Osteocyte (in vitro differentiated cells): ENCODE measurements around the gene SIPA1L3. TPM values are rescaled to one million over a fixed set of nuclear protein-coding genes. Genes with fewer than 3 reads are reported as not detected.

Experiments used
- DNase-seq: peaks from one replicate; pipeline ENCODE4 v3.0.0; 2021; ENCODE audit warnings: mixed read lengths; ENCODE audit not compliant: unreplicated experiment; ENCODE audit errors: extremely low spot score
- H3K27ac Mint-ChIP-seq: one replicate; pipeline ENCODE4 v1.8.0; 2021; ENCODE audit warnings: mild to moderate bottlenecking, mixed read lengths; ENCODE audit not compliant: unreplicated experiment
- H3K27me3 Mint-ChIP-seq: one replicate; pipeline ENCODE4 v1.8.0; 2021; ENCODE audit warnings: mixed read lengths; ENCODE audit not compliant: unreplicated experiment
- H3K36me3 Mint-ChIP-seq: one replicate; pipeline ENCODE4 v1.8.0; 2021; ENCODE audit warnings: mixed read lengths; ENCODE audit not compliant: unreplicated experiment
- H3K4me1 Mint-ChIP-seq: one replicate; pipeline ENCODE4 v1.8.0; 2021; ENCODE audit warnings: mixed read lengths; ENCODE audit not compliant: unreplicated experiment
- H3K4me3 Mint-ChIP-seq: one replicate; pipeline ENCODE4 v1.8.0; 2021; ENCODE audit warnings: mild to moderate bottlenecking, moderate library complexity, mixed read lengths; ENCODE audit not compliant: unreplicated experiment
- H3K9me3 Mint-ChIP-seq: one replicate; pipeline ENCODE4 v1.8.0; 2021; ENCODE audit warnings: mixed read lengths; ENCODE audit not compliant: unreplicated experiment
- total RNA-seq: library from RNA; stranded (reverse); gene quantifications from 2 replicates; pipeline ENCODE4 v1.2.1, GENCODE V29; 2021
- TF ChIP-seq, protein P1 (sequence below): fragments of 200-600 bp; sonication (generic); IDR thresholded peaks from 2 replicates; pipeline ENCODE4 v1.5.0; 2021; ENCODE audit warnings: antibody characterized with exemption, mild to moderate bottlenecking, moderate library complexity

SIPA1L3 gene
- total RNA-seq, 1 donor from 2014 or later, result 27.1 TPM

- TF ChIP-seq, protein P1, sequence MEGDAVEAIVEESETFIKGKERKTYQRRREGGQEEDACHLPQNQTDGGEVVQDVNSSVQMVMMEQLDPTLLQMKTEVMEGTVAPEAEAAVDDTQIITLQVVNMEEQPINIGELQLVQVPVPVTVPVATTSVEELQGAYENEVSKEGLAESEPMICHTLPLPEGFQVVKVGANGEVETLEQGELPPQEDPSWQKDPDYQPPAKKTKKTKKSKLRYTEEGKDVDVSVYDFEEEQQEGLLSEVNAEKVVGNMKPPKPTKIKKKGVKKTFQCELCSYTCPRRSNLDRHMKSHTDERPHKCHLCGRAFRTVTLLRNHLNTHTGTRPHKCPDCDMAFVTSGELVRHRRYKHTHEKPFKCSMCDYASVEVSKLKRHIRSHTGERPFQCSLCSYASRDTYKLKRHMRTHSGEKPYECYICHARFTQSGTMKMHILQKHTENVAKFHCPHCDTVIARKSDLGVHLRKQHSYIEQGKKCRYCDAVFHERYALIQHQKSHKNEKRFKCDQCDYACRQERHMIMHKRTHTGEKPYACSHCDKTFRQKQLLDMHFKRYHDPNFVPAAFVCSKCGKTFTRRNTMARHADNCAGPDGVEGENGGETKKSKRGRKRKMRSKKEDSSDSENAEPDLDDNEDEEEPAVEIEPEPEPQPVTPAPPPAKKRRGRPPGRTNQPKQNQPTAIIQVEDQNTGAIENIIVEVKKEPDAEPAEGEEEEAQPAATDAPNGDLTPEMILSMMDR, result no peak
- Mint-ChIP-seq H3K9me3 (no peaks in the 10 kb centered on the region), H3K27me3 (no peaks in the 10 kb centered on the region), H3K4me3 (no peak overlapping the region), H3K4me1 (peaks cover 19% of the 10 kb centered on the region), H3K27ac (no peak overlapping the region), H3K36me3 (no peaks in the 10 kb centered on the region)
- no peak for DNase-seq
Observed at GRCh38 chr19:38056646-38057045, 149.6 kb downstream of the SIPA1L3 start.

GRCh38 chr19:38057959-38058690 is 151.1 kb downstream of the SIPA1L3 start:
- DNase-seq, result no peak
- H3K36me3 Mint-ChIP-seq, result no peaks in the 10 kb centered on the region
- H3K27ac Mint-ChIP-seq, result peak overlapping the region; percentile 28
- no peaks in the 10 kb centered on the region for H3K27me3 Mint-ChIP-seq
- no peak overlapping the region for H3K4me3 Mint-ChIP-seq
- no peaks in the 10 kb centered on the region for H3K9me3 Mint-ChIP-seq
- peaks cover 26% of the 10 kb centered on the region for H3K4me1 Mint-ChIP-seq
- TF ChIP-seq, protein P1, result no peak

DNA sequence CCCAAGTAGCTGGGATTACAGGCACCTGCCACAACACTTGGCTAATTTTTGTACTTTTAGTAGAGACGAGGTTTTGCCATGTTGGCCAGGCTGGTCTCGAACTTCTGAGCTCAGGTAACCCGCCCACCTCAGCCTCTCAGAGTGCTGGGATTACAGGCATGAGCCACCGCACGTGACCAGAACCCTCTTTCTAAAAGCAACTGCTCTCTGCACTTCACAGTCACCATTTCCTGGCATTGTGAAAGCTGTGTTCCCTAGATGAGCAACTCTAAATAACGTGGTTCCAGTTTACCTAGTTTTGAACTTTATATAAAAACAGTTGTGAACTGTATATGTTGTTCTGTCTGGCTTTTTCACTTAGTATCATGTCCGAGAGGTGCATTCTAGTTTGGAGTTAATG is 152.9 kb downstream of the SIPA1L3 start:
- Mint-ChIP-seq H3K4me1 (peaks cover 34% of the 10 kb centered on the region), H3K36me3 (no peaks in the 10 kb centered on the region), H3K4me3 (no peak overlapping the region), H3K9me3 (no peaks in the 10 kb centered on the region), H3K27ac (no peak overlapping the region), H3K27me3 (no peaks in the 10 kb centered on the region)
- no peak for DNase-seq
- TF ChIP-seq, protein P1, result no peak

DNA sequence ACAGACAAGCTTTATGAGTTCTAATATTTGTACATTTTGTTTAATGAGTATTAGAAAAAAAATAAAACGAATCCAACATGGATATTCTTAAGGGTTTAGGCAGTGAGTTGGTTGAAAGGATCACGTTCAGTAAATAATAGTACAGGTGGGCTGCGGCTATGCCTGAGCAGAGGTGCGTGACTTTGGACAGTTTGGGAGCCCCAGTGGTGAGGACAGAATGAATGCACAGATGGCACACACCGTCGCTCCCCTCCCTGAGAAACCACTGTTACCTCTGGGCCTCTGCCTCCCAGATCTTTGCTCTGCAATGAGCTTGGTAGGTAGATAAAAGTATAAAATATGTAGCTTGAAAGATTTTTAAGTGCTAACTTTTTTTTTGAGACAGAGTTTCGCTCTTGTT is 153.3 kb downstream of the SIPA1L3 start:
- H3K36me3 Mint-ChIP-seq, result no peaks in the 10 kb centered on the region
- H3K9me3 Mint-ChIP-seq, result no peaks in the 10 kb centered on the region
- peaks cover 34% of the 10 kb centered on the region for H3K4me1 Mint-ChIP-seq
- DNase-seq, result no peak
- H3K4me3 Mint-ChIP-seq, result no peak overlapping the region
- H3K27ac Mint-ChIP-seq, result no peak overlapping the region
- no peaks in the 10 kb centered on the region for H3K27me3 Mint-ChIP-seq
- TF ChIP-seq, protein P1, result no peak

GRCh38 chr19:38061294-38061693 is 154.3 kb downstream of the SIPA1L3 start:
- Mint-ChIP-seq H3K27ac (peak overlapping the region; percentile 27), H3K27me3 (no peaks in the 10 kb centered on the region), H3K36me3 (no peaks in the 10 kb centered on the region), H3K9me3 (no peaks in the 10 kb centered on the region), H3K4me3 (no peak overlapping the region), H3K4me1 (peaks cover 34% of the 10 kb centered on the region)
- no peak for DNase-seq
- TF ChIP-seq, protein P1, result no peak
